IPS-11a (cell line): Measurements from ENCODE around the gene C2orf80.
"Not testable (repeated sequence)": the region's sequence is repeated elsewhere in the genome, so short reads cannot be mapped to it uniquely, and the experiment has no call there.

Experiments
- H3K4me3 ChIP-seq: one replicate; pipeline ENCODE4 v1.5.1; 2013; ENCODE audit warnings: low read depth, low read length, control low read depth

The C2orf80 gene

DNA sequence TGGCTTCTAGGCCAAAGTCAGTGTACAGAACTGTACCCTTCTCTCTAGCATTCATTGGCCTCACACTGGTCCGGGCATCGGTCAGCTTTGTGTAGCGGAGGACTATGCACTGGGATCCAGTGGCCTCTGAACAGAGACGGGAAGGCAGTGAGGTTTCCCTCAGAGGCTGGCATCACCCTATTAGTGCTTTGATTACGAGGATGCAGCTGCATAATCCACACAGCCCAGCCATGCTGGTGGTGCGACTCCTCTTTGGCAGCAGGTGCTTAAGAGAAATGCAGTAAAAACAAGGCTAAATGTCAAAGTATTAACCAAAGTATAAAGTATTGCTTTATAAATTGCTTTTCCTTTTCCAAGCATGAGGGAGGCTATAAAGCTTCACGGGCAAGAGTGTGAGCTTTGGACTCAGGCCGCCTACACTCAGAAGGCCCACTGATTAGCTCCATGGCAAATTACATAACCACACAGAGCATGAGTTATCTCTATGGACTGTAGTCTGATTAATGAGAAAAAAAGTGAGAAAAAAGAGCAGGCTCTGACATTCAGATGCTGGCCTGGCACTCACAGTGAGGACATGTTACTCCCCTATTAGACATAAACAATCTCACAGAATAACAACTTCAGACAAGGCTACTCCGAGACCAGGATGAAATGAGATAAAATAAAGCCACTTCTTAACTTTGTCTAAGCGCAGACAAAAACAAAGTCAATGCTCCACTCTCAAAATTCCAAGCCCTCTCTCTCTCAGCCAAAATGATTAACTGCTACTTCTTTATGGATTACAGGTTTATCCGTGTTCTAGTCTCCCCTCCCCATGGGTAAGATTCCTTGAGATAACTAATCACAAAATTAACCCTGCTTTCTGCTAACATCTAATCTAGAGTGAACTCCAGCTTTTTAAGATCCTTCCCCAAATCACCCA, 53.8 kb downstream of the C2orf80 start:
- no peak overlapping the region for H3K4me3 ChIP-seq

- H3K4me3 ChIP-seq = no peak overlapping the region
Measured at GRCh38 chr2:208134928-208135586, 54.8 kb downstream of the C2orf80 start.

DNA sequence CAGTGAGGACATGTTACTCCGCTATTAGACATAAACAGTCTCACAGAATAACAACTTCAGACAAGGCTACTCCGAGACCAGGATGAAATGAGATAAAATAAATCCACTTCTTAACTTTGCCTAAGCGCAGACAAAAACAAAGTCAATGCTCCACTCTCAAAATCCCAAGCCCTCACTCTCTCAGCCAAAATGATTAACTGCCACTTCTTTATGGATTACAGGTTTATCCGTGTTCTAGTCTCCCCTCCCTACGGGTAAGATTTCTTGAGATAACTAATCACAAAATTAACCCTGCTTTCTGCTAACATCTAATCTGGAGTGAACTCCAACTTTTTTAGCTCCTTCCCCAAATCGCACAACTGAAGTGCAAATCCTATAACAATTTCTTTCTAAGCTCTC, 59.1 kb downstream of the C2orf80 start:
- no peak overlapping the region for H3K4me3 ChIP-seq

- H3K4me3 ChIP-seq = no peak within 1 kb of the TSS
Measured at GRCh38 chr2:208129744-208130711, 59.8 kb downstream of the C2orf80 start, which contains the start of gene CRYGC. Gene CRYGC (minus strand): TSS chr2:208129828. CDS start chr2:208129792, 36 bp downstream.

GRCh38 chr2:208128136-208128535, 61.7 kb downstream of the C2orf80 start:
- H3K4me3 ChIP-seq = no peak overlapping the region

GRCh38 chr2:208127090-208127489, 62.7 kb downstream of the C2orf80 start:
- no peak overlapping the region for H3K4me3 ChIP-seq

DNA sequence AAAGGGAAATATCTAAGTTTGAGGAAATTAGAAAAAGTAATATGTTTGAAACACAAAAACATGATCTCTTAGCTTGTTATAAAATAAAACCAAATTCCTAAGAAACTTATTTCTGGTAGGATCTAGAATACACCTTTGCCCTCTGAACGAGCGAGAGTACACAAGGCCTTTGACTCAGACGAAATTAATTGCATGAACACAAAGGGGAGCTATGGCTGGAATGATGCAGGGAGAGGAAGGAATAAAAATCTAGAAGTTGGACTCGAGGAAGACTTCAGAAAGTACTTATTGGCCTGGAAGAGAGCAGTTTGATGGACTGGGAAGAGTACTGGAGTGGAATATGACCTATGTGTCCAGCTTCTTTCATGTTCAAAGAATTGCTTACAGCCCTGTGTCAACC, 64.6 kb downstream of the C2orf80 start:
- no peak overlapping the region for H3K4me3 ChIP-seq

DNA sequence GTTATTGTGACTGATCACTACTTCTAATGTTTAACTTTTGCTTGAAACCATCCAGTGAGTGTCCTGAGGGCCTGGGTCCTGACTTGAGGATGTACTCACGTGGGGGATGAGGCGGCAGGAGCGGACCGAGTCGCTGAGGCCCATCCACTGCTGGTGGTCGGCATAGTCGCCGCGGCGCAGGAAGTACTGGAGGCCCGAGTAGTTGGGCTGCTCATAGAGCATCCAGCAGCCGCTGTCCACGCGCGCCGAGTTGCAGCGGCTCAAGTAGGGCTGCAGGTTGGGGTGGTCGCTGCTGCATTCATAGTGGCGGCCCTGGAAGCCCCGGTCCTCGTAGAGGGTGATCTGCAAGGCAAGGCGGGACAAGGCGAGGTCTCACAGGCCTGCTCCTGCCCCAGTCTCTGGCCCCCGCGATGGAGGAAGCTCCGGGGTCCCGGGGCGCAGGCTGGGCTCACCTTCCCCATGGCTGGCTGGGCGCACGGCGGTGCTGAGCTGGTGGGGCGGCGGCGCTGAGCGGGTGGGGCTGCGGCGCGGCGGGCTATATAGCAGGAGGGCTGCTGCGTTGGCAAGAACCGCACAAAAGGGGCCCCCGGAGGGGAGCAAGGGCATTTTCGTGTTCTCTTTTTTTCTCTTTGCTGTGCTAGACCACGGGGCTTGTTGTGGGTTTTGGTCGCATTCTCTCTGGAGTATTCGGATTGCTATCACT, 65.7 kb downstream of the C2orf80 start, which contains the start of gene CRYGD:
CRYGD (minus strand) TSS at position 512 of the 703 bp plus-strand sequence; CDS start at position 461, 51 bp downstream.
- not testable (repeated sequence) for H3K4me3 ChIP-seq

DNA sequence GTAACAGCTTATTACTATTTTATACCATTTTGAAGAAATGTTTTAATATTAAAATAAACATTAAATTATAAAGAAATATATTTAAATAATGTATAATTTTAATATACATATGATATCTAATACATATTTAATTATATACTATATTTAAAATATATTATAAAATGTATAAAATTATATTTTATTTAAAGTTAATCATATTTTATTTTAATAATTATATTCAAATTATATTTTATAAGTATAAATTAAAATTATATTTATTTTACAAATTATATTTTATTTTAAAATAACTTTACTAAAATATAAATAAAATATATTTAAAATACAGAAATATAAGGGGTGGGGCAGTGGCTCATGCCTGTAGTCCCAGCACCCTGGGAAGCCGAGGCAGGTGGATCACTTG, 67.6 kb downstream of the C2orf80 start:
- no peak overlapping the region for H3K4me3 ChIP-seq

DNA sequence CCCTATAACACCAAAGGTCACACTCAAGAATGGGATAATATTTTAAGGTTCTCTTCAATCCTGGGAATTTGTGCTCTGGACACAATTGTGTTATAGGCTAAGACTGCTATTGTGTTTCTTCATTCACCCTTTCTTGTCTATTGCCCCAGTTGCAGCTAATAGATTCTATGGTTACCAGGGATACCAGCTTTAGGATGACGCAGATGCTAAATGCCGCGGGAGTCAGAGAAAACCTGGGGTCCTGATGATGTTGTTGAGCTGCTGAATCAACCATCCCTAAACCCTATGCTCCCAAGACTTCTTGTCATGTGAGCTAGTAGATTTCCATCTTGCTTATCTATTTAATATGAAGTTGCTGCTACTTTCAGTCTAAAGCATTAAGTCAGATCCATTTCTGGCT, 70.9 kb downstream of the C2orf80 start:
- no peak overlapping the region for H3K4me3 ChIP-seq

- not testable (repeated sequence) for H3K4me3 ChIP-seq
Measured at GRCh38 chr2:208117390-208117789, 72.4 kb downstream of the C2orf80 start.
